Epithelial cell of esophagus (primary cell): ENCODE results near the gene CTBS.

ENCODE experiments used
- DNase-seq: peaks from one replicate; pipeline ENCODE4 v3.0.0; 2010; ENCODE audit warnings: low read depth
- H3K4me3 ChIP-seq: 2 replicates; pipeline ENCODE4 v1.5.1; 2011; ENCODE audit warnings: mild to moderate bottlenecking, low read length, control low read depth
- CTCF ChIP-seq: IDR thresholded peaks from 2 replicates; pipeline ENCODE4 v1.5.1; 2011; ENCODE audit warnings: low read depth, mild to moderate bottlenecking, low read length, control low read depth, inconsistent platforms; ENCODE audit not compliant: insufficient read depth; ENCODE audit errors: missing control alignments

The CTBS gene

GRCh38 chr1:84573967-84574842 lies at the start of gene CTBS:
Gene CTBS (minus strand): TSS chr1:84574440. CDS start chr1:84574415, 25 bp downstream.
- H3K4me3 ChIP-seq = peak within 1 kb of the TSS; percentile 82
- DNase-seq = peak; percentile 85
- no peak for TF ChIP-seq CTCF

GRCh38 chr1:84621553-84621952 lies 47.3 kb upstream of the CTBS start:
- H3K4me3 ChIP-seq = no peak overlapping the region
- no peak for DNase-seq
- no peak for TF ChIP-seq CTCF

- peak; percentile 64 for TF ChIP-seq CTCF
- peak; percentile 73 for DNase-seq
- H3K4me3 ChIP-seq = peak overlapping the region; percentile 61
Measured at GRCh38 chr1:84620720-84621313, 46.6 kb upstream of the CTBS start.

GRCh38 chr1:84619383-84620102 lies 45.3 kb upstream of the CTBS start:
- H3K4me3 ChIP-seq = no peak overlapping the region
- TF ChIP-seq CTCF = no peak
- peak; percentile 87 for DNase-seq

- no peak for DNase-seq
- TF ChIP-seq CTCF = no peak
- no peak overlapping the region for H3K4me3 ChIP-seq
Measured at GRCh38 chr1:84617349-84617748, 43.1 kb upstream of the CTBS start.

- no peak for TF ChIP-seq CTCF
- H3K4me3 ChIP-seq = no peak overlapping the region
- no peak for DNase-seq
Measured at GRCh38 chr1:84615790-84616189, 41.5 kb upstream of the CTBS start.
